ENCODE data around the gene USP13. TPM values are rescaled to one million over a fixed set of nuclear protein-coding genes. Genes with fewer than 3 reads are reported as not detected.

Gene USP13
- total RNA-seq, 1 experiment from 2014 or later: 22.7 TPM

- no peak overlapping the region for H3K9ac ChIP-seq (ENCODE audit: low read length)
- H2AFZ ChIP-seq (ENCODE audit: low read depth, low read length, poor library complexity, severe bottlenecking): no peak overlapping the region
- TF ChIP-seq TCF7L2 (IDR thresholded peaks at IDR 0.05; ENCODE audit: borderline replicate concordance, extremely low read depth, insufficient read depth, insufficient read length) (no peak), ELF1 (IDR thresholded peaks at IDR 0.05; ENCODE audit: borderline replicate concordance, low read depth) (no peak), CEBPB (IDR thresholded peaks at IDR 0.05; ENCODE audit: low read depth) (no peak), JUND (IDR thresholded peaks at IDR 0.05) (no peak), EGR1 (IDR thresholded peaks at IDR 0.05; ENCODE audit: low read depth) (no peak), POLR2A (IDR thresholded peaks at IDR 0.05; ENCODE audit: borderline replicate concordance, extremely low read depth, insufficient read depth, insufficient read length) (no peak), SIN3A (IDR thresholded peaks at IDR 0.05; ENCODE audit: low read depth) (no peak), RAD21 (IDR thresholded peaks at IDR 0.05; ENCODE audit: low read depth) (no peak), REST (IDR thresholded peaks at IDR 0.05; ENCODE audit: low read depth) (no peak), POLR2AphosphoS5 (IDR thresholded peaks at IDR 0.05; ENCODE audit: low read depth, low read length) (no peak), FOSL1 (IDR thresholded peaks at IDR 0.05; ENCODE audit: low read depth) (no peak), YY1 (IDR thresholded peaks at IDR 0.05; ENCODE audit: extremely low read depth, insufficient replicate concordance, low read depth, low read length) (no peak)
- TF ChIP-seq, protein P1, sequence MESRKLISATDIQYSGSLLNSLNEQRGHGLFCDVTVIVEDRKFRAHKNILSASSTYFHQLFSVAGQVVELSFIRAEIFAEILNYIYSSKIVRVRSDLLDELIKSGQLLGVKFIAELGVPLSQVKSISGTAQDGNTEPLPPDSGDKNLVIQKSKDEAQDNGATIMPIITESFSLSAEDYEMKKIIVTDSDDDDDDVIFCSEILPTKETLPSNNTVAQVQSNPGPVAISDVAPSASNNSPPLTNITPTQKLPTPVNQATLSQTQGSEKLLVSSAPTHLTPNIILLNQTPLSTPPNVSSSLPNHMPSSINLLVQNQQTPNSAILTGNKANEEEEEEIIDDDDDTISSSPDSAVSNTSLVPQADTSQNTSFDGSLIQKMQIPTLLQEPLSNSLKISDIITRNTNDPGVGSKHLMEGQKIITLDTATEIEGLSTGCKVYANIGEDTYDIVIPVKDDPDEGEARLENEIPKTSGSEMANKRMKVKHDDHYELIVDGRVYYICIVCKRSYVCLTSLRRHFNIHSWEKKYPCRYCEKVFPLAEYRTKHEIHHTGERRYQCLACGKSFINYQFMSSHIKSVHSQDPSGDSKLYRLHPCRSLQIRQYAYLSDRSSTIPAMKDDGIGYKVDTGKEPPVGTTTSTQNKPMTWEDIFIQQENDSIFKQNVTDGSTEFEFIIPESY (IDR thresholded peaks at IDR 0.05; ENCODE audit: extremely low read depth, insufficient replicate concordance, low read length): no peak
- H3K79me2 ChIP-seq (ENCODE audit: insufficient read depth, low read length): peaks cover 97% of the 10 kb centered on the region
- H3K36me3 ChIP-seq (ENCODE audit: control insufficient read depth in 1 of 2, insufficient read depth in 2 of 2, low read length in 2 of 2): no peaks in the 10 kb centered on the region
- no peaks in the 10 kb centered on the region for H3K4me1 ChIP-seq (ENCODE audit: control insufficient read depth in 1 of 2, insufficient read depth in 2 of 2, low read length in 2 of 2)
- H3K4me3 ChIP-seq (replicated peaks in 1 of 2; ENCODE audit: low read depth in 1 of 2, low read length in 2 of 2): no peak overlapping the region
- intact Hi-C loops (cut with micrococcal nuclease): no loop called here
- no peak for DNase-seq (ENCODE audit: low read depth, low spot score)
- no peaks in the 10 kb centered on the region for H3K9me3 ChIP-seq (ENCODE audit: control insufficient read depth in 1 of 2, insufficient read depth in 1 of 2, low read depth in 1 of 2, low read length in 2 of 2)
- RAD21 ChIA-PET (ENCODE audit: low non-redundant PET in 1 of 2, low total read pairs in 2 of 2, uncharacterized antibody in 2 of 2, unreplicated experiment in 2 of 2): no interaction called here
- no peaks in the 10 kb centered on the region for H3K27me3 ChIP-seq (ENCODE audit: insufficient read depth, low read length)
- no peaks in the 10 kb centered on the region for H3K9me2 ChIP-seq (ENCODE audit: insufficient read depth)
- H3K27ac ChIP-seq (ENCODE audit: low read depth, low read length): no peak overlapping the region
- no peaks in the 10 kb centered on the region for H4K20me1 ChIP-seq (ENCODE audit: insufficient read depth)
- POLR2A ChIA-PET: no interaction called here
- BruUV-seq (replicated peaks): no TSS peak
- no peak overlapping the region for H3K4me2 ChIP-seq (ENCODE audit: low read length)
- CTCF ChIA-PET: interaction anchor here (1.1 to 3.0 kb wide), 2 partner anchors 10 to 12 kb away, joined by 3 to 17 read pairs; no protein-coding TSS in a partner anchor
- ATAC-seq: no peak
Observed at GRCh38 chr3:179661777-179662176, 8.9 kb downstream of the USP13 start.

All from HCT116 (cell line).